ENCODE results near the gene FBXL7.

The FBXL7 gene

GRCh38 chr5:15476977-15477376 lies 23.0 kb upstream of the FBXL7 start:
- Histone ChIP-seq H3K27me3 (no peaks in the 10 kb centered on the region), H3K4me1 (peaks cover 5% of the 10 kb centered on the region; the same call in 1 of the 2 replicates), H4K20me1 (no peaks in the 10 kb centered on the region), H3K4me3 (no peak overlapping the region), H3K27ac (no peak overlapping the region), H3K36me3 (no peaks in the 10 kb centered on the region), H3K9ac (no peak overlapping the region), H3K9me3 (peaks cover 4% of the 10 kb centered on the region; the same call in 1 of the 2 replicates), H3K4me2 (no peak overlapping the region)
- TF ChIP-seq Cebpa-rat (IDR thresholded peaks at IDR 0.05), result no peak

GRCh38 chr5:15480436-15480835 lies 19.5 kb upstream of the FBXL7 start:
- Histone ChIP-seq H3K9ac (no peak overlapping the region), H3K4me1 (peaks cover 5% of the 10 kb centered on the region; the same call in 1 of the 2 replicates), H3K4me2 (no peak overlapping the region), H3K9me3 (peaks cover 4% of the 10 kb centered on the region; the same call in 1 of the 2 replicates), H3K27ac (no peak overlapping the region), H3K27me3 (no peaks in the 10 kb centered on the region), H3K36me3 (no peaks in the 10 kb centered on the region), H4K20me1 (no peaks in the 10 kb centered on the region), H3K4me3 (no peak overlapping the region)
- no peak for TF ChIP-seq Cebpa-rat (IDR thresholded peaks at IDR 0.05)

- Histone ChIP-seq H4K20me1 (no peaks in the 10 kb centered on the region), H3K4me2 (no peak overlapping the region), H3K9me3 (peaks cover under 1% of the 10 kb centered on the region; the same call in 1 of the 2 replicates), H3K27me3 (no peaks in the 10 kb centered on the region), H3K9ac (no peak overlapping the region), H3K4me3 (no peak overlapping the region), H3K36me3 (no peaks in the 10 kb centered on the region), H3K4me1 (peaks cover 5% of the 10 kb centered on the region; the same call in 1 of the 2 replicates), H3K27ac (no peak overlapping the region)
- no peak for TF ChIP-seq Cebpa-rat (IDR thresholded peaks at IDR 0.05)
These were observed 16.5 kb upstream of the FBXL7 start for GRCh38 chr5:15483351-15484097.

GRCh38 chr5:15487228-15487627 lies 12.8 kb upstream of the FBXL7 start:
- Histone ChIP-seq H3K36me3 (no peaks in the 10 kb centered on the region), H3K9me3 (no peaks in the 10 kb centered on the region), H3K9ac (no peak overlapping the region), H3K4me3 (no peak overlapping the region), H3K27me3 (no peaks in the 10 kb centered on the region), H3K4me1 (no peaks in the 10 kb centered on the region), H3K27ac (no peak overlapping the region), H4K20me1 (no peaks in the 10 kb centered on the region), H3K4me2 (no peak overlapping the region)
- TF ChIP-seq Cebpa-rat (IDR thresholded peaks at IDR 0.05), result no peak

GRCh38 chr5:15489571-15490235 lies 10.3 kb upstream of the FBXL7 start:
- no peak overlapping the region for H3K27ac ChIP-seq
- H4K20me1 ChIP-seq, result no peaks in the 10 kb centered on the region
- no peaks in the 10 kb centered on the region for H3K9me3 ChIP-seq
- no peaks in the 10 kb centered on the region for H3K36me3 ChIP-seq
- no peak overlapping the region for H3K9ac ChIP-seq
- no peak overlapping the region for H3K4me3 ChIP-seq
- no peaks in the 10 kb centered on the region for H3K4me1 ChIP-seq
- no peak overlapping the region for H3K4me2 ChIP-seq
- H3K27me3 ChIP-seq, result no peaks in the 10 kb centered on the region
- TF ChIP-seq Cebpa-rat (IDR thresholded peaks at IDR 0.05), result no peak

GRCh38 chr5:15492545-15492944 lies 7.4 kb upstream of the FBXL7 start:
- H3K9me3 ChIP-seq, result no peaks in the 10 kb centered on the region
- no peak for TF ChIP-seq Cebpa-rat (IDR thresholded peaks at IDR 0.05)
- no peaks in the 10 kb centered on the region for H3K27me3 ChIP-seq
- no peak overlapping the region for H3K4me3 ChIP-seq
- no peaks in the 10 kb centered on the region for H3K36me3 ChIP-seq
- H3K9ac ChIP-seq, result no peak overlapping the region
- H3K4me1 ChIP-seq, result no peaks in the 10 kb centered on the region
- H3K4me2 ChIP-seq, result no peak overlapping the region
- H3K27ac ChIP-seq, result no peak overlapping the region
- no peaks in the 10 kb centered on the region for H4K20me1 ChIP-seq

GRCh38 chr5:15493501-15493900 lies 6.5 kb upstream of the FBXL7 start:
- no peak overlapping the region for H3K9ac ChIP-seq
- no peaks in the 10 kb centered on the region for H3K9me3 ChIP-seq
- H4K20me1 ChIP-seq, result no peaks in the 10 kb centered on the region
- no peaks in the 10 kb centered on the region for H3K27me3 ChIP-seq
- no peak overlapping the region for H3K27ac ChIP-seq
- no peaks in the 10 kb centered on the region for H3K36me3 ChIP-seq
- H3K4me2 ChIP-seq, result no peak overlapping the region
- TF ChIP-seq Cebpa-rat (IDR thresholded peaks at IDR 0.05), result no peak
- H3K4me3 ChIP-seq, result no peak overlapping the region
- H3K4me1 ChIP-seq, result no peaks in the 10 kb centered on the region

GRCh38 chr5:15495026-15495425 lies 5.0 kb upstream of the FBXL7 start:
- no peaks in the 10 kb centered on the region for H4K20me1 ChIP-seq
- no peaks in the 10 kb centered on the region for H3K27me3 ChIP-seq
- H3K4me2 ChIP-seq, result no peak overlapping the region
- no peak overlapping the region for H3K9ac ChIP-seq
- no peak overlapping the region for H3K4me3 ChIP-seq
- TF ChIP-seq Cebpa-rat (IDR thresholded peaks at IDR 0.05), result no peak
- H3K36me3 ChIP-seq, result no peaks in the 10 kb centered on the region
- H3K9me3 ChIP-seq, result peaks cover 6% of the 10 kb centered on the region
- H3K27ac ChIP-seq, result no peak overlapping the region
- no peaks in the 10 kb centered on the region for H3K4me1 ChIP-seq

- Histone ChIP-seq H3K4me2 (no peak overlapping the region), H3K36me3 (no peaks in the 10 kb centered on the region), H3K4me3 (no peak overlapping the region), H3K27ac (no peak overlapping the region), H3K9me3 (peaks cover 19% of the 10 kb centered on the region), H4K20me1 (no peaks in the 10 kb centered on the region), H3K27me3 (no peaks in the 10 kb centered on the region), H3K9ac (no peak overlapping the region), H3K4me1 (no peaks in the 10 kb centered on the region)
- TF ChIP-seq Cebpa-rat (IDR thresholded peaks at IDR 0.05), result no peak
These were observed 3.1 kb upstream of the FBXL7 start for GRCh38 chr5:15496886-15497285.

GRCh38 chr5:15500325-15501001 lies 483 bp downstream of the FBXL7 start:
- no peak for TF ChIP-seq Cebpa-rat (IDR thresholded peaks at IDR 0.05)
- H3K4me3 ChIP-seq, result no peak overlapping the region
- peaks cover 19% of the 10 kb centered on the region for H3K9me3 ChIP-seq
- no peak overlapping the region for H3K4me2 ChIP-seq
- H3K9ac ChIP-seq, result no peak overlapping the region
- H4K20me1 ChIP-seq, result no peaks in the 10 kb centered on the region
- H3K36me3 ChIP-seq, result no peaks in the 10 kb centered on the region
- H3K27me3 ChIP-seq, result no peaks in the 10 kb centered on the region
- no peak overlapping the region for H3K27ac ChIP-seq
- H3K4me1 ChIP-seq, result no peaks in the 10 kb centered on the region
